Osteoblast (primary cell): ENCODE results near the gene GMCL2. TPM values are rescaled to one million over a fixed set of nuclear protein-coding genes. Genes with fewer than 3 reads are reported as not detected.
A peak's percentile ranks its signal among the peaks of the same experiment; 100 is the strongest.

ENCODE experiments used
- DNase-seq: peaks from one replicate; pipeline ENCODE4 v3.0.0; 2011; ENCODE audit warnings: low spot score, mixed read lengths; ENCODE audit not compliant: insufficient read length; ENCODE audit errors: missing footprints
- H2AFZ ChIP-seq: 2 replicates; pipeline ENCODE4 v1.6.0; 2011; ENCODE audit warnings: mild to moderate bottlenecking, low read length
- H3K27ac ChIP-seq: 2 replicates; pipeline ENCODE4 v1.5.1; 2011; ENCODE audit warnings: mild to moderate bottlenecking, low read depth, low read length, moderate library complexity
- H3K27me3 ChIP-seq: 2 replicates; pipeline ENCODE4 v1.6.0; 2012; ENCODE audit warnings: mild to moderate bottlenecking, control low read depth, inconsistent platforms, low read length, moderate library complexity; ENCODE audit not compliant: insufficient read depth
- H3K36me3 ChIP-seq: 2 replicates; pipeline ENCODE4 v1.5.1; 2011; ENCODE audit warnings: mild to moderate bottlenecking, low read length, control low read depth, moderate library complexity; ENCODE audit not compliant: insufficient read depth
- H3K4me1 ChIP-seq: 2 replicates; pipeline ENCODE4 v1.5.1; 2011; ENCODE audit warnings: mild to moderate bottlenecking, low read length, control low read depth, moderate library complexity; ENCODE audit not compliant: insufficient read depth
- H3K4me2 ChIP-seq: 2 replicates; pipeline ENCODE4 v1.6.0; 2011; ENCODE audit warnings: mild to moderate bottlenecking, low read length; ENCODE audit not compliant: insufficient read depth
- H3K4me3 ChIP-seq: fragments of 200-600 bp; sonication (generic); 3 replicates; pipeline ENCODE4 v1.5.1; 2012; ENCODE audit warnings: mild to moderate bottlenecking, low read length, inconsistent platforms; ENCODE audit not compliant: insufficient read depth
- H3K79me2 ChIP-seq: 2 replicates; pipeline ENCODE4 v1.6.0; 2012; ENCODE audit warnings: mild to moderate bottlenecking, low read length, control low read depth, inconsistent platforms; ENCODE audit not compliant: insufficient read depth
- H3K9me3 ChIP-seq: 2 replicates; pipeline ENCODE4 v1.5.1; 2011; ENCODE audit warnings: low read depth, low read length, control low read depth
- H4K20me1 ChIP-seq: 2 replicates; pipeline ENCODE4 v1.6.0; 2012; ENCODE audit warnings: mild to moderate bottlenecking, low read length, control low read depth; ENCODE audit not compliant: insufficient read depth
- CTCF ChIP-seq: IDR thresholded peaks from 2 replicates; pipeline ENCODE4 v1.5.1; 2011; ENCODE audit warnings: mild to moderate bottlenecking, low read depth, low read length, moderate library complexity; ENCODE audit errors: extremely low read depth
- total RNA-seq: library from RNA; depleted of rRNA; stranded (reverse); fragments of >200 nt; gene quantifications from 2 replicates; pipeline ENCODE4 v1.2.3, GENCODE V29; 2012

The GMCL2 gene
- total RNA-seq, 1 donor, result not detected

- peaks cover 94% of the 10 kb centered on the region for H3K36me3 ChIP-seq
- peaks cover 52% of the 10 kb centered on the region for H3K79me2 ChIP-seq
- no peak for DNase-seq
- no peaks in the 10 kb centered on the region for H3K27me3 ChIP-seq
- TF ChIP-seq CTCF, result no peak
- no peaks in the 10 kb centered on the region for H3K9me3 ChIP-seq
- H3K4me1 ChIP-seq, result peaks cover 23% of the 10 kb centered on the region
- no peak overlapping the region for H3K27ac ChIP-seq
- H4K20me1 ChIP-seq, result peaks cover 75% of the 10 kb centered on the region
- no peak overlapping the region for H3K4me2 ChIP-seq
- no peak overlapping the region for H3K4me3 ChIP-seq
- no peak overlapping the region for H2AFZ ChIP-seq
Observed at GRCh38 chr5:178210073-178210535, 22.9 kb upstream of the GMCL2 start.

GRCh38 chr5:178209334-178210072, 22.3 kb upstream of the GMCL2 start:
- H3K9me3 ChIP-seq, result no peaks in the 10 kb centered on the region
- H3K4me3 ChIP-seq, result no peak overlapping the region
- no peak for DNase-seq
- H3K36me3 ChIP-seq, result peaks cover 88% of the 10 kb centered on the region
- H3K27me3 ChIP-seq, result no peaks in the 10 kb centered on the region
- H3K79me2 ChIP-seq, result peaks cover 55% of the 10 kb centered on the region
- no peak overlapping the region for H3K4me2 ChIP-seq
- peaks cover 75% of the 10 kb centered on the region for H4K20me1 ChIP-seq
- H3K4me1 ChIP-seq, result peaks cover 23% of the 10 kb centered on the region
- TF ChIP-seq CTCF, result no peak
- H3K27ac ChIP-seq, result no peak overlapping the region
- H2AFZ ChIP-seq, result no peak overlapping the region

GRCh38 chr5:178208540-178209227, 21.5 kb upstream of the GMCL2 start:
- Histone ChIP-seq H3K79me2 (peaks cover 60% of the 10 kb centered on the region), H3K9me3 (no peaks in the 10 kb centered on the region), H3K4me1 (peaks cover 27% of the 10 kb centered on the region), H3K4me3 (no peak overlapping the region), H3K27ac (no peak overlapping the region), H2AFZ (no peak overlapping the region), H3K27me3 (no peaks in the 10 kb centered on the region), H3K4me2 (no peak overlapping the region), H3K36me3 (peaks cover 80% of the 10 kb centered on the region), H4K20me1 (peaks cover 75% of the 10 kb centered on the region)
- peak; percentile 85 for DNase-seq
- peak; percentile 30 for TF ChIP-seq CTCF

GRCh38 chr5:178207917-178208280, 20.7 kb upstream of the GMCL2 start:
- peaks cover 27% of the 10 kb centered on the region for H3K4me1 ChIP-seq
- H3K4me2 ChIP-seq, result peak overlapping the region; percentile 20
- no peak for DNase-seq
- H3K27me3 ChIP-seq, result no peaks in the 10 kb centered on the region
- no peaks in the 10 kb centered on the region for H3K9me3 ChIP-seq
- peaks cover 72% of the 10 kb centered on the region for H3K36me3 ChIP-seq
- no peak overlapping the region for H3K27ac ChIP-seq
- peaks cover 69% of the 10 kb centered on the region for H4K20me1 ChIP-seq
- TF ChIP-seq CTCF, result no peak
- H3K79me2 ChIP-seq, result peaks cover 60% of the 10 kb centered on the region
- H3K4me3 ChIP-seq, result no peak overlapping the region
- H2AFZ ChIP-seq, result no peak overlapping the region
